ENCODE measurements around the gene APOL4. TPM values are rescaled to one million over a fixed set of nuclear protein-coding genes. Genes with fewer than 3 reads are reported as not detected.
"Not testable (repeated sequence)": the region's sequence is repeated elsewhere in the genome, so short reads cannot be mapped to it uniquely, and the experiment has no call there.

APOL4 gene
- total RNA-seq, 2 experiments from 2014 or later, result 0.18 TPM

DNA sequence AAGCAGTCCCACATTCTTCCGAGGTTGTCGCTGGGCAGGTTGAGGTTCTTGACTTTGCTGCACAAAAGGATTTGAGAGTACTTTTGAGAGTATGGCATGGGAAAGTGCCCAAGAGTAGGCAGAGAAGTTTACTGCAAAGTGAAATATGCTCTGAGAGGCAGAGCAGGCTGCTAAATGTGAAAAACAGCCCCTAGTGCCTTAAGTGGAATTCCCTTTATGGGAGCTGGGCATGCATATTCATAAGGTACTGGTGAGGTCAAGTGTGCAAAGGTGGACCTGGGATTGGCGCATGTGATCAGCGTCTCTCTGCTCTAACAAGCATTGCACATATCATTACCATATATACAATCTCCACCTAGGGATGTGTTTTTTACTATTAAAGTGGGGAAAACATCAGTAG lies 12.0 kb upstream of the APOL4 start:
- H3K27ac Mint-ChIP-seq, result no peak overlapping the region
- H3K36me3 Mint-ChIP-seq (ENCODE audit: low read depth), result no peaks in the 10 kb centered on the region
- H3K4me1 Mint-ChIP-seq (ENCODE audit: low read depth), result peaks cover 9% of the 10 kb centered on the region
- H3K9me3 Mint-ChIP-seq, result peaks cover 4% of the 10 kb centered on the region
- no peak overlapping the region for H3K4me3 Mint-ChIP-seq
- ChIA-PET POLR2A (no interaction called here), CTCF (interaction anchor here (0.6 kb wide), 1 partner anchor 342 kb away, joined by 4 read pairs; no protein-coding TSS in a partner anchor)
- no peak for ATAC-seq
- H3K27me3 Mint-ChIP-seq, result peaks cover 15% of the 10 kb centered on the region
- intact Hi-C loops (cut with micrococcal nuclease), result no loop called here
- DNase-seq, result no peak
- TF ChIP-seq, protein P1, sequence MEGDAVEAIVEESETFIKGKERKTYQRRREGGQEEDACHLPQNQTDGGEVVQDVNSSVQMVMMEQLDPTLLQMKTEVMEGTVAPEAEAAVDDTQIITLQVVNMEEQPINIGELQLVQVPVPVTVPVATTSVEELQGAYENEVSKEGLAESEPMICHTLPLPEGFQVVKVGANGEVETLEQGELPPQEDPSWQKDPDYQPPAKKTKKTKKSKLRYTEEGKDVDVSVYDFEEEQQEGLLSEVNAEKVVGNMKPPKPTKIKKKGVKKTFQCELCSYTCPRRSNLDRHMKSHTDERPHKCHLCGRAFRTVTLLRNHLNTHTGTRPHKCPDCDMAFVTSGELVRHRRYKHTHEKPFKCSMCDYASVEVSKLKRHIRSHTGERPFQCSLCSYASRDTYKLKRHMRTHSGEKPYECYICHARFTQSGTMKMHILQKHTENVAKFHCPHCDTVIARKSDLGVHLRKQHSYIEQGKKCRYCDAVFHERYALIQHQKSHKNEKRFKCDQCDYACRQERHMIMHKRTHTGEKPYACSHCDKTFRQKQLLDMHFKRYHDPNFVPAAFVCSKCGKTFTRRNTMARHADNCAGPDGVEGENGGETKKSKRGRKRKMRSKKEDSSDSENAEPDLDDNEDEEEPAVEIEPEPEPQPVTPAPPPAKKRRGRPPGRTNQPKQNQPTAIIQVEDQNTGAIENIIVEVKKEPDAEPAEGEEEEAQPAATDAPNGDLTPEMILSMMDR (IDR thresholded peaks at IDR 0.05), result no peak

DNA sequence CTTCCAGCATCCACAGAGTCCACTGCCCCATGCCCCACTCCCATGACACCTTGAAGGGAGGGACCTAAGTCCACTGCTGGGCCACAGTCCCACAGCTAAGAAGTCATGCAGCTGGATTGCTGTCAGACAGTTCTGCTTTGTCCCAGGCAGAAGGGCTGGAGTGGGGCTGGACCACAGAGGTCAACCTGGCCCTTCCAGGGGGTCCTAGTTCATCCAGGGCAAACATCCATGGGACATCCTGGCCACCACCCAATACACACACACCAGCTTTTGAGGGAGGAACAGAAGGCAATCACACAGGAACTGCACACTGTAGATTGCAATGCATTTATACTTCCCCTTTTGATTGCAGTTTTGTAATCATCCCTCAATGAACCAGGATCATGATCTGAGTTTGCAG lies 11.3 kb upstream of the APOL4 start:
- no peak overlapping the region for H3K27ac Mint-ChIP-seq
- H3K4me3 Mint-ChIP-seq, result no peak overlapping the region
- POLR2A ChIA-PET, result interaction anchor here (1.1 kb wide), 1 partner anchor 8 kb away, joined by 3 read pairs; no protein-coding TSS in a partner anchor
- peaks cover 15% of the 10 kb centered on the region for H3K27me3 Mint-ChIP-seq
- DNase-seq (no peak), ATAC-seq (no peak)
- intact Hi-C loops (cut with micrococcal nuclease), result no loop called here
- no peaks in the 10 kb centered on the region for H3K36me3 Mint-ChIP-seq (ENCODE audit: low read depth)
- peaks cover 9% of the 10 kb centered on the region for H3K4me1 Mint-ChIP-seq (ENCODE audit: low read depth)
- TF ChIP-seq, protein P1 (IDR thresholded peaks at IDR 0.05), result no peak
- CTCF ChIA-PET, result interaction anchor here (1.0 to 1.9 kb wide), 3 partner anchors 9 to 147 kb away, joined by 4 to 9 read pairs (median 5); no protein-coding TSS in a partner anchor
- H3K9me3 Mint-ChIP-seq, result peaks cover 4% of the 10 kb centered on the region

DNA sequence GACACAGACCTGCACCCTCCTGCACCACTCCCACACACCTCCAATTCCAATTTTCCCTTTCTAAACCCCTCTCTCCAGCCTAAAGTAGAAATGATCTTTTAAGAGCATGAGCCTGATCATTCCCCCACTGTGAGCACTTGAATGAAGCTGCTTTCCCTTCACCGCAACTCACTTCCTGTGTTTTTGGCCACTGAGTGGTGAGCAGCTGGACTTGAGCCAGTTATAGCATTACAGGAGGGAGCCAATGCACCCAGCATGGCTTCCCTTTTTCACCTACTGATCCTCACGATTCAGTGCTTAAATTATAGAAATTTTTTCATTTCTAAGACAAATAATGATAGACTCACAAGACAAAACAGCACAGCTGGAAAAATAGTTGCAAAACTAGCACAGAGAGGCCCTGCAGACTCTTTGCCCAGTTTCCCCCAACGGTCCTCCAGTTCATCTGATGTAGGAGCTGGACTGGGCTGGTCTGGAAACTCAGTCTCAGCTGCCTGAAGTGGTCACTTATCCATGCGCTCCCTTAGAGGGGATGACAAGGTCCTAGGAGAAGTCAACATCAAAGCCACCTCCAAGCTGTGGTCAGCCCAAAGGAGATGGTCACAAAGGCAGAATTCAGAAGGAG lies 9.7 kb upstream of the APOL4 start:
- H3K4me1 Mint-ChIP-seq (ENCODE audit: low read depth), result peaks cover 9% of the 10 kb centered on the region
- TF ChIP-seq, protein P1 (IDR thresholded peaks at IDR 0.05), result no peak
- no peak for ATAC-seq

DNA sequence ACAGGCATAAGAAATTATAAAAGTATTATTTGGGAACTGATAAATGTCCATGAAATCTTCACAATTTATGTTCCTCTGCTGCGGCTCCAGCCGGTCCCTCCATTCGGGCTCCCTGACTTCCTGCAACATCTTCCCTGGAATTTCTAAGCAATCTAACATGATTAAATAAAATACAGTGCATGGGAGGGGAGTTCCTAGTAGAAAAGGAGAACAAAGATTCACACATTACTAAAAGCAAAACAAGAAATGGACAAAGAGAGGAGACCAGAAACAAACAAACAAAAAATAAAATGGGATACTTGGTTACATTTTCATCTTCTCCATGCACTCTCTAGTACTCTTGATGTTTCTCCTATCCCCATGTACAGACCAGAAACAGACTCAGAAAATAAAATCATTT lies 8.6 kb upstream of the APOL4 start:
- Mint-ChIP-seq H3K36me3 (ENCODE audit: low read depth) (no peaks in the 10 kb centered on the region), H3K9me3 (peaks cover 4% of the 10 kb centered on the region), H3K4me1 (ENCODE audit: low read depth) (peaks cover 9% of the 10 kb centered on the region), H3K27ac (no peak overlapping the region), H3K27me3 (peaks cover 12% of the 10 kb centered on the region), H3K4me3 (no peak overlapping the region)
- intact Hi-C loops (cut with micrococcal nuclease), result no loop called here
- ATAC-seq, result no peak
- TF ChIP-seq, protein P1 (IDR thresholded peaks at IDR 0.05), result no peak
- ChIA-PET POLR2A (interaction anchor here (1.2 kb wide), 1 partner anchor 12 kb away, joined by 3 read pairs; no protein-coding TSS in a partner anchor), CTCF (interaction anchor here (1.7 to 1.8 kb wide), 2 partner anchors 15 to 276 kb away, joined by 3 to 5 read pairs; no protein-coding TSS in a partner anchor)
- no peak for DNase-seq

More for the DNA sequence above, 9.7 kb upstream of the APOL4 start:
- Mint-ChIP-seq H3K9me3 (peaks cover 4% of the 10 kb centered on the region), H3K4me3 (no peak overlapping the region), H3K36me3 (ENCODE audit: low read depth) (no peaks in the 10 kb centered on the region), H3K27ac (no peak overlapping the region), H3K27me3 (peaks cover 15% of the 10 kb centered on the region)
- intact Hi-C loops (cut with micrococcal nuclease), result no loop called here
- POLR2A ChIA-PET, result interaction anchor here (0.6 to 1.7 kb wide), 3 partner anchors 26 to 96 kb away, joined by 3 to 5 read pairs (median 3); partner anchors contain the start of gene APOL2
- CTCF ChIA-PET, result interaction anchor here (1.1 to 1.9 kb wide), 6 partner anchors 11 to 275 kb away, joined by 3 to 9 read pairs (median 4); no protein-coding TSS in a partner anchor
- no peak for DNase-seq

DNA sequence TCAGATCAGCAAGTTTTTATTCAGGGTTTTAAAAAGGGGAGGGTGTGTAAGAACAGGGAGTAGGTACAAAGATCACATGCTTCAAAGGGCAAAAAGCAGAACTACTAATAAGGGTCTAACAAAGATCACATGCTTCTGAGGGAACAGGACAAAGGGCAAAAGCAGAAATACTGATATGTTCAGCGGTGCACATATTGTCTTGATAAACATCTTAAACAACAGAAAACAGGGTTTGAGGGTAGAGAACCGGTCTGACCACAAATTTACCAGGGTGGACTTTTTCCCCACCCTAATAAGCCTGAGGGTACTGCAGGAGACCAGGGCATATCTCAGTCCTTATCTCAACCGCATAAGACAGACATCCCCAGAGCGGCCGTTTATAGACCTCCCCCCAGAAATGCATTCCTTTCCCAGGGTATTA lies 7.9 kb upstream of the APOL4 start:
- H3K9me3 Mint-ChIP-seq; H3K4me1 Mint-ChIP-seq (ENCODE audit: low read depth); H3K36me3 Mint-ChIP-seq (ENCODE audit: low read depth); intact Hi-C loops (cut with micrococcal nuclease); DNase-seq; H3K27me3 Mint-ChIP-seq; H3K27ac Mint-ChIP-seq; ATAC-seq; H3K4me3 Mint-ChIP-seq: not testable (repeated sequence)
- POLR2A ChIA-PET, result interaction anchor here (1.2 kb wide), 1 partner anchor 12 kb away, joined by 3 read pairs; no protein-coding TSS in a partner anchor
- CTCF ChIA-PET, result interaction anchor here (1.4 kb wide), 1 partner anchor 69 kb away, joined by 3 read pairs; no protein-coding TSS in a partner anchor

All from activated CD8-positive, alpha-beta T cell treated with anti-CD3 and anti-CD28 coated beads for 36 hours (primary cell).